HepG2 (cell line): ENCODE data around the gene GBA2. TPM values are rescaled to one million over a fixed set of nuclear protein-coding genes. Genes with fewer than 3 reads are reported as not detected.

ENCODE experiments used
- FOXA3 ChIP-seq: IDR thresholded peaks from 2 replicates; pipeline ENCODE4 v1.6.1; 2016; ENCODE audit warnings: missing genetic modification reagents, missing compliant biosample characterization
- FOXK1 ChIP-seq: sonication (generic); formaldehyde crosslinking; IDR thresholded peaks from 2 replicates; pipeline ENCODE4 v1.4.0; 2020; ENCODE audit warnings: low read depth, missing genetic modification reagents, borderline replicate concordance
- ISX ChIP-seq: sonication (generic); formaldehyde crosslinking; conservative IDR thresholded peaks from 2 replicates; pipeline ENCODE4 v1.5.0; 2020; ENCODE audit warnings: missing genetic modification reagents
- KAT8 ChIP-seq: IDR thresholded peaks from 2 replicates; pipeline ENCODE4 v1.6.1; 2016; ENCODE audit warnings: missing genetic modification reagents, missing compliant biosample characterization
- NFATC3 ChIP-seq: sonication (generic); formaldehyde crosslinking; IDR thresholded peaks from 2 replicates; pipeline ENCODE4 v1.5.1; 2020; ENCODE audit warnings: mild to moderate bottlenecking, missing genetic modification reagents
- NFYB ChIP-seq: sonication (generic); formaldehyde crosslinking; IDR thresholded peaks from 2 replicates; pipeline ENCODE4 v1.4.0; 2020; ENCODE audit warnings: missing genetic modification reagents
- RFX5 ChIP-seq: IDR thresholded peaks from 2 replicates; pipeline ENCODE4 v1.6.1; 2011; ENCODE audit warnings: low read depth, low read length, improper control_type of control experiment
- SP140L ChIP-seq: sonication (generic); formaldehyde crosslinking; IDR thresholded peaks from 2 replicates; pipeline ENCODE4 v1.4.0; 2020; ENCODE audit warnings: missing genetic modification reagents, borderline replicate concordance
- STAT5B ChIP-seq: sonication (generic); formaldehyde crosslinking; IDR thresholded peaks from 2 replicates; pipeline ENCODE4 v1.4.0; 2020; ENCODE audit warnings: missing genetic modification reagents
- TBP ChIP-seq: sonication (generic); formaldehyde crosslinking; IDR thresholded peaks from 2 replicates; pipeline ENCODE4 v1.5.0; 2020; ENCODE audit warnings: missing genetic modification reagents
- ZBTB34 ChIP-seq: sonication (generic); formaldehyde crosslinking; IDR thresholded peaks from 2 replicates; pipeline ENCODE4 v1.8.0; 2022; ENCODE audit warnings: mild to moderate bottlenecking, missing genetic modification reagents
- ZKSCAN5 ChIP-seq: sonication (generic); formaldehyde crosslinking; IDR thresholded peaks from 2 replicates; pipeline ENCODE4 v1.5.1; 2020; ENCODE audit warnings: mild to moderate bottlenecking, missing genetic modification reagents
- ZNF274 ChIP-seq: sonication (generic); formaldehyde crosslinking; IDR thresholded peaks from 2 replicates; pipeline ENCODE4 v1.5.1; 2020; ENCODE audit warnings: mild to moderate bottlenecking, missing genetic modification reagents
- ZNF335 ChIP-seq: sonication (generic); formaldehyde crosslinking; IDR thresholded peaks from 2 replicates; pipeline ENCODE4 v1.4.0; 2020; ENCODE audit warnings: missing genetic modification reagents
- ZNF576 ChIP-seq: sonication (generic); formaldehyde crosslinking; IDR thresholded peaks from 2 replicates; pipeline ENCODE4 v1.4.0; 2020; ENCODE audit warnings: mild to moderate bottlenecking, missing genetic modification reagents
- ZNF670 ChIP-seq: sonication (generic); formaldehyde crosslinking; IDR thresholded peaks from 2 replicates; pipeline ENCODE4 v1.8.0; 2022; ENCODE audit warnings: mild to moderate bottlenecking, missing genetic modification reagents, borderline replicate concordance
- ZNF850 ChIP-seq: sonication (generic); formaldehyde crosslinking; conservative IDR thresholded peaks from 2 replicates; pipeline ENCODE4 v1.9.0; 2021; ENCODE audit warnings: mild to moderate bottlenecking, missing genetic modification reagents
- polyA plus RNA-seq, 8 experiments: library from polyadenylated mRNA; depleted of rRNA in 3 of 8; stranded (reverse) in 7 of 8; unstranded in 1 of 8; fragments of >200 nt; fragmentation: Illumina TruSeq in 4 of 8; extraction: Trizol in 4 of 8; gene quantifications; 2 replicates each; pipeline versions ENCODE4 v1.2.1 to v1.2.3, GENCODE V29; 2011 to 2016; ENCODE audit warnings: low read depth in 4 of 8, missing spikeins in 1 of 8, mixed read lengths in 1 of 8; ENCODE audit not compliant: insufficient read depth in 1 of 8
- total RNA-seq, 5 experiments: library from RNA; depleted of rRNA; stranded (reverse); fragments of >200 nt; fragmentation: Illumina TruSeq; extraction: Trizol; gene quantifications; 2 replicates each; pipeline ENCODE4 v1.2.3, GENCODE V29; 2016; ENCODE audit warnings: low read depth in 1 of 5
- TF ChIP-seq, protein P1 (sequence below): sonication (generic); formaldehyde crosslinking; IDR thresholded peaks from 2 replicates; pipeline ENCODE4 v1.5.1; 2020; ENCODE audit warnings: missing genetic modification reagents, mild to moderate bottlenecking, borderline replicate concordance
- TF ChIP-seq, protein P2 (sequence below): sonication (generic); formaldehyde crosslinking; IDR thresholded peaks from 2 replicates; pipeline ENCODE4 v1.9.0; 2021; ENCODE audit warnings: missing genetic modification reagents, borderline replicate concordance
- TF ChIP-seq, protein P3 (sequence below), 2 experiments: sonication (generic) in 1 of 2; formaldehyde crosslinking in 1 of 2; IDR thresholded peaks; 2 replicates each; pipeline versions ENCODE4 v1.5.1 to v1.6.1; 2011 to 2020; ENCODE audit warnings: borderline replicate concordance in 1 of 2, low read depth in 1 of 2, low read length in 1 of 2, mild to moderate bottlenecking in 1 of 2, missing genetic modification reagents in 1 of 2, moderate library complexity in 1 of 2

GBA2 gene
- total and polyA plus RNA-seq, 2 of the 13 experiments (the other 11 are each of a cell fraction or from before 2014, with no cell fraction given): 37.5 to 86.1 TPM

DNA sequence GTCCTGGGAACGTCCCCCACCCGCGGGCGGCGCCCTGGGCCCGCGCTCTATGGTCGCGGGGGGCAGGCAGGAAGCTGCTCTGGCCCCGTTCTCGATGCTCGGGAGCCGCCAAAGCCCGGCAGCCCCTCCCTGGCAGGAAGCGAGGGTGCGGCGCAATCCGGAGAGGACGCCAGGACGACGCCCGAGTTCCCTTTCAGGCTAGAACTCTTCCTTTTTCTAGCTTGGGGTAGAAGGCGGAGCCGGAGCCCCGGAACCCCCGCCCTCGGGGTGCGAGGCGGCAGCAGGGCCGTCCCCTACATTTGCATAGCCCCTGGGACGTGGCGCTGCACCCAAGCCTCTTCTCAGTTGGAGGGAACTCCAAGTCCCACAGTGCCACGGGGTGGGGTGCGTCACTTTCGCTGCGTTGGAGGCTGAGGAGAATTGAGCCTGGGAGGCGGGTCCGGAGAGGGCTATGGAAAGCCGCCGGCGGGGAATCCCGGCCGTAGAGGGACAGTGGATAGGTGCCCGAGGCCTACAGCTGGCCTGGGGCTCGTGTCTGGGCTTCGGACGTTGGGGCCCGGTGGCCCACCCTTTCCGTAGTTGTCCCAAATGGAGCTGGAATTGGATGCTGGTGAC, 16.7 kb downstream of the GBA2 start, which contains the start of the genes CREB3 and TLN1 (continued):
- TF ChIP-seq STAT5B (CRISPR knock-in tag) (no peak), ZKSCAN5 (CRISPR knock-in tag) (no peak), ZNF274 (CRISPR knock-in tag) (peak; percentile 58; the same call in 1 of the 2 replicates), ISX (CRISPR knock-in tag) (0 out of 2 replicates have a peak, but pooled peaks have one; percentile 47), ZNF670 (CRISPR knock-in tag) (peak; percentile 94), NFYB (CRISPR knock-in tag) (no peak), NFATC3 (CRISPR knock-in tag) (peak; percentile 15; the same call in 1 of the 2 replicates), RFX5 (no peak), ZNF335 (CRISPR knock-in tag) (peak; percentile 50; the same call in 1 of the 2 replicates), TBP (CRISPR knock-in tag) (no peak), FOXK1 (CRISPR knock-in tag) (peak; percentile 76; the same call in 1 of the 2 replicates), ZNF850 (CRISPR knock-in tag) (0 out of 2 replicates have a peak, but pooled peaks have one; percentile 33), ZBTB34 (CRISPR knock-in tag) (no peak), KAT8 (CRISPR knock-in tag) (peak; percentile 94), SP140L (CRISPR knock-in tag) (no peak), ZNF576 (no peak), FOXA3 (CRISPR knock-in tag) (peak; percentile 52; the same call in 1 of the 2 replicates)
- TF ChIP-seq, protein P1, sequence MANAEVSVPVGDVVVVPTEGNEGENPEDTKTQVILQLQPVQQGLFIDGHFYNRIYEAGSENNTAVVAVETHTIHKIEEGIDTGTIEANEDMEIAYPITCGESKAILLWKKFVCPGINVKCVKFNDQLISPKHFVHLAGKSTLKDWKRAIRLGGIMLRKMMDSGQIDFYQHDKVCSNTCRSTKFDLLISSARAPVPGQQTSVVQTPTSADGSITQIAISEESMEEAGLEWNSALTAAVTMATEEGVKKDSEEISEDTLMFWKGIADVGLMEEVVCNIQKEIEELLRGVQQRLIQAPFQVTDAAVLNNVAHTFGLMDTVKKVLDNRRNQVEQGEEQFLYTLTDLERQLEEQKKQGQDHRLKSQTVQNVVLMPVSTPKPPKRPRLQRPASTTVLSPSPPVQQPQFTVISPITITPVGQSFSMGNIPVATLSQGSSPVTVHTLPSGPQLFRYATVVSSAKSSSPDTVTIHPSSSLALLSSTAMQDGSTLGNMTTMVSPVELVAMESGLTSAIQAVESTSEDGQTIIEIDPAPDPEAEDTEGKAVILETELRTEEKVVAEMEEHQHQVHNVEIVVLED: peak; percentile 94
- TF ChIP-seq, protein P2, sequence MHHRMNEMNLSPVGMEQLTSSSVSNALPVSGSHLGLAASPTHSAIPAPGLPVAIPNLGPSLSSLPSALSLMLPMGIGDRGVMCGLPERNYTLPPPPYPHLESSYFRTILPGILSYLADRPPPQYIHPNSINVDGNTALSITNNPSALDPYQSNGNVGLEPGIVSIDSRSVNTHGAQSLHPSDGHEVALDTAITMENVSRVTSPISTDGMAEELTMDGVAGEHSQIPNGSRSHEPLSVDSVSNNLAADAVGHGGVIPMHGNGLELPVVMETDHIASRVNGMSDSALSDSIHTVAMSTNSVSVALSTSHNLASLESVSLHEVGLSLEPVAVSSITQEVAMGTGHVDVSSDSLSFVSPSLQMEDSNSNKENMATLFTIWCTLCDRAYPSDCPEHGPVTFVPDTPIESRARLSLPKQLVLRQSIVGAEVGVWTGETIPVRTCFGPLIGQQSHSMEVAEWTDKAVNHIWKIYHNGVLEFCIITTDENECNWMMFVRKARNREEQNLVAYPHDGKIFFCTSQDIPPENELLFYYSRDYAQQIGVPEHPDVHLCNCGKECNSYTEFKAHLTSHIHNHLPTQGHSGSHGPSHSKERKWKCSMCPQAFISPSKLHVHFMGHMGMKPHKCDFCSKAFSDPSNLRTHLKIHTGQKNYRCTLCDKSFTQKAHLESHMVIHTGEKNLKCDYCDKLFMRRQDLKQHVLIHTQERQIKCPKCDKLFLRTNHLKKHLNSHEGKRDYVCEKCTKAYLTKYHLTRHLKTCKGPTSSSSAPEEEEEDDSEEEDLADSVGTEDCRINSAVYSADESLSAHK (CRISPR knock-in tag): no peak
- TF ChIP-seq, protein P3, sequence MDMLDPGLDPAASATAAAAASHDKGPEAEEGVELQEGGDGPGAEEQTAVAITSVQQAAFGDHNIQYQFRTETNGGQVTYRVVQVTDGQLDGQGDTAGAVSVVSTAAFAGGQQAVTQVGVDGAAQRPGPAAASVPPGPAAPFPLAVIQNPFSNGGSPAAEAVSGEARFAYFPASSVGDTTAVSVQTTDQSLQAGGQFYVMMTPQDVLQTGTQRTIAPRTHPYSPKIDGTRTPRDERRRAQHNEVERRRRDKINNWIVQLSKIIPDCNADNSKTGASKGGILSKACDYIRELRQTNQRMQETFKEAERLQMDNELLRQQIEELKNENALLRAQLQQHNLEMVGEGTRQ (IDR thresholded peaks at IDR 0.05; ENCODE audit: low read depth, low read length): no peak
- TF ChIP-seq, protein P3 (CRISPR knock-in tag; IDR thresholded peaks at IDR 0.05; ENCODE audit: borderline replicate concordance): peak; percentile 51; the same call in 1 of the 2 replicates
